ENCODE results near the gene USP6NL. TPM values are rescaled to one million over a fixed set of nuclear protein-coding genes. Genes with fewer than 3 reads are reported as not detected.

USP6NL gene
- total and polyA plus RNA-seq, 3 donors from 2014 or later = 50.4 to 64.9 (median 56.1) TPM

GRCh38 chr10:11639849-11640764 is 28.7 kb upstream of the USP6NL start:
- Histone ChIP-seq H3K9me3 (no peaks in the 10 kb centered on the region), H3K27ac (no peak overlapping the region), H3K27me3 (no peaks in the 10 kb centered on the region), H3K4me1 (no peaks in the 10 kb centered on the region), H3K36me3 (ENCODE audit: low read depth, missing control alignments) (no peaks in the 10 kb centered on the region), H3K4me3 (no peak overlapping the region)
- TF ChIP-seq POLR2A (IDR thresholded peaks at IDR 0.05) = no peak
- TF ChIP-seq, protein P1, sequence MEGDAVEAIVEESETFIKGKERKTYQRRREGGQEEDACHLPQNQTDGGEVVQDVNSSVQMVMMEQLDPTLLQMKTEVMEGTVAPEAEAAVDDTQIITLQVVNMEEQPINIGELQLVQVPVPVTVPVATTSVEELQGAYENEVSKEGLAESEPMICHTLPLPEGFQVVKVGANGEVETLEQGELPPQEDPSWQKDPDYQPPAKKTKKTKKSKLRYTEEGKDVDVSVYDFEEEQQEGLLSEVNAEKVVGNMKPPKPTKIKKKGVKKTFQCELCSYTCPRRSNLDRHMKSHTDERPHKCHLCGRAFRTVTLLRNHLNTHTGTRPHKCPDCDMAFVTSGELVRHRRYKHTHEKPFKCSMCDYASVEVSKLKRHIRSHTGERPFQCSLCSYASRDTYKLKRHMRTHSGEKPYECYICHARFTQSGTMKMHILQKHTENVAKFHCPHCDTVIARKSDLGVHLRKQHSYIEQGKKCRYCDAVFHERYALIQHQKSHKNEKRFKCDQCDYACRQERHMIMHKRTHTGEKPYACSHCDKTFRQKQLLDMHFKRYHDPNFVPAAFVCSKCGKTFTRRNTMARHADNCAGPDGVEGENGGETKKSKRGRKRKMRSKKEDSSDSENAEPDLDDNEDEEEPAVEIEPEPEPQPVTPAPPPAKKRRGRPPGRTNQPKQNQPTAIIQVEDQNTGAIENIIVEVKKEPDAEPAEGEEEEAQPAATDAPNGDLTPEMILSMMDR (IDR thresholded peaks at IDR 0.05) = no peak
- no peak for DNase-seq
- intact Hi-C loops (cut with DNase I; ENCODE audit: low total_unique reads) = no loop called here
- 82 to 83% methylated on average over 14 of the region's 14 CpGs for WGBS, 2 donors

DNA sequence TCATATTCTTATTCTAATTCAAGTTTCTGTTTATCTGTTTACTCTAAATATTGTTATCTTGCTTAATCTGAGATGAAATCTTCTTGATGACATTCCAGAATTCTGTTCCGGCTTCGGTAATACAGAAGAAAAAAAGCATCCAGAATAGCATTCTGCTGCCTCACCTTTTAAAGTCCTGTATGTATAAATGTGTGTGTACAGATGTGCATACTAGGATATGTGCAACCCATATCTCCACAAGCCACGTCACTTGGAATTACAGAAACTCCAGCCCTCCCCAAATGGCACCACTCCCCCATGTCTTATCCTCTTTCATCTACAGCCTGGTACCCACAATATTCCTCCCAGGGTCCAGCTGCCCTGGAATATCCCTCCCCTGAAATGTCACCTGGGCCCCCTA is 27.9 kb upstream of the USP6NL start:
- intact Hi-C loops (cut with DNase I; ENCODE audit: low total_unique reads) = no loop called here
- Histone ChIP-seq H3K4me3 (no peak overlapping the region), H3K4me1 (no peaks in the 10 kb centered on the region), H3K27me3 (no peaks in the 10 kb centered on the region), H3K27ac (no peak overlapping the region), H3K9me3 (no peaks in the 10 kb centered on the region), H3K36me3 (ENCODE audit: low read depth, missing control alignments) (no peaks in the 10 kb centered on the region)
- DNase-seq = no peak
- TF ChIP-seq, protein P1 (IDR thresholded peaks at IDR 0.05) = no peak
- TF ChIP-seq POLR2A (IDR thresholded peaks at IDR 0.05) = no peak
- WGBS, 2 donors = 94 to 98% methylated on average over 3 of the region's 3 CpGs

DNA sequence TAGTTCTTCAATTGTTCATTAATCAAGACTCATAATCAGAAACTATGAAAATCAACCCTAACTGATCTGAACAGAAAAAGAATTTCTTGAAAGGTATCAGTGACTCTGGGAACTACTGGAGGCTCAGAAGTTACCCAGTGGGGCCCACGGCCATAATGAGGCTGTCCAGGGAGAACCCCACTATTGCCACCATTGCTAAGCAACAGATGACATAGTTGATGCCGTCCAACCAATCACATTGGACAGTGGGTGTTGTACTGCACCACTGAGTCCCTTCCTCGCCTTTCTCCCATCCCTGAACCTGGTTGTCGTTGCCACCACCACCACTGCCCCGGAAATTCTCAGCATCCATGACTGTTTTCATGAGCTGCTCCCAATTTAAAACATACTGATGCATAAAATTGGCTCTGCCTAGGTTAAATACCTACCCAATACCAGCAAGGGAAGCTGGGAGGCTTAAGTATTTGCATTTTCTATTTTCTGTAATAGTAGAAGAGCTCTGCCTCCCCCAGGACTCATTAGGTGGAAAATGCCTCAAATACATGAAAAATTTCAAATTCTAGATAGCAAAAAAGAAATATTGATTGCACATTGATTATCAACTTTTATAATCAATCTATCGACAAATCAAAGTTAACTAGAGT is 26.7 kb upstream of the USP6NL start:
- no peaks in the 10 kb centered on the region for H3K9me3 ChIP-seq
- no peak for DNase-seq
- intact Hi-C loops (cut with DNase I; ENCODE audit: low total_unique reads) = no loop called here
- H3K4me3 ChIP-seq = no peak overlapping the region
- H3K4me1 ChIP-seq = no peaks in the 10 kb centered on the region
- no peaks in the 10 kb centered on the region for H3K36me3 ChIP-seq (ENCODE audit: low read depth, missing control alignments)
- no peak overlapping the region for H3K27ac ChIP-seq
- WGBS, 2 donors = 94% methylated on average over 6 of the region's 6 CpGs
- TF ChIP-seq, protein P1 (IDR thresholded peaks at IDR 0.05) = no peak
- no peak for TF ChIP-seq POLR2A (IDR thresholded peaks at IDR 0.05)
- H3K27me3 ChIP-seq = no peaks in the 10 kb centered on the region

DNA sequence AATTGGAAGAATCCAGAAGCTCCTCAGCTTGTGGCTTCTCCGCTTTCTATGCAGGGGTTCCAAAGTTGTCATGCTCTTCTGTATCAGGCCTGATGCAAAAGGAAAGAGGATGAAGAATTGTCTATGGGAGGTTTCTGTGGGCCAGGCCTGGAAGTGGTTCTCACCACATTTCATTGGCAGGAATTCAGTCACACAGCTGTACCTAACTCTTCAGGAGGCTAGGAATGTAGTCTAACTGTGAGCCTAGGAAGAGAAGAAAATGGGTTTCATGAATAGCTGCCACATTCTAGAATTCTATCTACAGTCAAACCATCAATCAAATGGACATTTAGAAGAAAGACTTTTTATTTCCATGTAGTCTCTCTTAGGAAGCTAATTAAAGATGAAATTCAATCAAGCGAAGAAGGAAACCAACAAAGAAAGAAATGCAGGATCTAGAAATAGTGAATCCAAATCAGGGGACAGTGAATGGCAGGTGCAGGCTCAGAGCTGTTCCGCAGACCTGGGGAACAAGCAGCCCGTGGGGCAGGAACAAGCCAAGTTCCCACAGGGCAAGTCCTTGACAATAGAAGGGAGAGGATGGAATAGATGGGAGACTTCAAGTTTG is 25.4 kb upstream of the USP6NL start:
- intact Hi-C loops (cut with DNase I; ENCODE audit: low total_unique reads) = no loop called here
- 87 to 91% methylated on average over 4 of the region's 4 CpGs for WGBS, 2 donors
- Histone ChIP-seq H3K4me3 (no peak overlapping the region), H3K9me3 (no peaks in the 10 kb centered on the region), H3K27me3 (no peaks in the 10 kb centered on the region), H3K4me1 (no peaks in the 10 kb centered on the region), H3K27ac (no peak overlapping the region), H3K36me3 (ENCODE audit: low read depth, missing control alignments) (no peaks in the 10 kb centered on the region)
- TF ChIP-seq POLR2A (IDR thresholded peaks at IDR 0.05) = no peak
- TF ChIP-seq, protein P1 (IDR thresholded peaks at IDR 0.05) = no peak
- DNase-seq = no peak

All from testis (tissue), 3 donors.